Gastrocnemius medialis (tissue), 4 donors: ENCODE results near the gene CTIF.

Experiments
- CTCF ChIP-seq, 5 experiments: fragments of 450-650 bp in 3 of 5; fragments of 200-600 bp in 2 of 5; sonication (generic) in 2 of 5; IDR thresholded peaks in 4 of 5; conservative IDR thresholded peaks in 1 of 5; 1 replicate in 4 of 5; 2 replicates in 1 of 5; pipeline ENCODE4 v1.5.1; 2016 to 2019; ENCODE audit warnings: antibody characterized with exemption in 5 of 5, mild to moderate bottlenecking in 3 of 5, moderate library complexity in 3 of 5
- POLR2A ChIP-seq, 2 donors: fragments of 450-650 bp; IDR thresholded peaks; one replicate each; pipeline ENCODE4 v1.6.1; 2017; ENCODE audit warnings: antibody characterized with exemption in 2 of 2, mild to moderate bottlenecking in 2 of 2, moderate library complexity in 2 of 2

DNA sequence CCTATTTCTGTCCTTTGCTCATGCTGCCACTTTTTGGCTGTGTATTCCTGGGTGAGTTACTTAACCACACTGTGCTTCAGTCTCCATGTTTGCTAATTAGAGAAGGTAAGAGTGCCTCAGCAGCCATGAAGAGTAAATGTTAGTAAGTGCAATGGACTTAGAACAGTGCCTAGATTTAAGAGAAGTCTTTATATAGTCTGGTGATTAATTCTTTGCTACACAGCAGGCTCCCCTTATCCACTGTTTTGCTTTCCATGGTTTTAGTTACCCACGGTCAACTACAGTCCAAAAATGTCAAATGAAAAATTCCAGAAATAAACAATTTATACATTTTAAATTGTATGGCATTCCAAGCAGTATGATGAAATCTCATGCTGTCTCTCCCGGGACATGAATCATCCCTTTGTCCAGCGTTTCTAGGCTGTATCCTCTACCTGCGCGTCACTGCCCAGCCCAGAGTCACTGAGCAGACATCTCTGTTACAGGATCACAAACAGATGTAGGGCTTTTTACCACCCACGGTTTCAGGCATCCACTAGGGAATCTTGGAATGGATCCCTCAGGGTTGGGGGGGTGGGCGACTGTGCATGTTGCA lies 91.0 kb downstream of the CTIF start:
- TF ChIP-seq POLR2A (IDR thresholded peaks at IDR 0.05) (no peak), CTCF (IDR thresholded peaks at IDR 0.05 in 4 of 5, conservative IDR thresholded peaks at IDR 0.05 in 1 of 5) (no peak)
